ENCODE measurements around the gene IL1RL1. TPM values are rescaled to one million over a fixed set of nuclear protein-coding genes. Genes with fewer than 3 reads are reported as not detected.

IL1RL1 gene
- total RNA-seq, 2 donors from 2014 or later, result 15.8 to 16.2 TPM

GRCh38 chr2:102357937-102358336, 46.6 kb downstream of the IL1RL1 start:
- DNase-seq (ENCODE audit: low spot score), result no peak
- intact Hi-C loops (cut with DNase I), result no loop called here

DNA sequence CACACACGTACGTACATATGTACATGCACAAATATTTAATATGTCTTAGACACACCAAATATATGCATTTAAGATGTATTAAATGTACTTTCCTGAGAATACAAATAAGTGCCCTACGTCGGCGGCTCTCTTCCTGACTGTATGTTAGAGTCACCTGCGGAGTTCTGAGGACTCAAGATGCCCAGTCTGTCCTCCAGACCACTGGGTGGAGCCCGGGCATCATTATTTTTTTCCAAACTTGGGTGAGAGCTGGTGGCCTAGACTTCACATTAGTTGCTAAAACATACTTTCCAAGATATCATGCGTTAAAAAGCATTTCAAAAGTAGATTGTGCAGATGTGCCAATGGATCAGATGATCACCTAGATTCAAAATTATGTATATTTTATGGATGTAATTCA, 47.1 kb downstream of the IL1RL1 start:
- intact Hi-C loops (cut with DNase I), result no loop called here

DNA sequence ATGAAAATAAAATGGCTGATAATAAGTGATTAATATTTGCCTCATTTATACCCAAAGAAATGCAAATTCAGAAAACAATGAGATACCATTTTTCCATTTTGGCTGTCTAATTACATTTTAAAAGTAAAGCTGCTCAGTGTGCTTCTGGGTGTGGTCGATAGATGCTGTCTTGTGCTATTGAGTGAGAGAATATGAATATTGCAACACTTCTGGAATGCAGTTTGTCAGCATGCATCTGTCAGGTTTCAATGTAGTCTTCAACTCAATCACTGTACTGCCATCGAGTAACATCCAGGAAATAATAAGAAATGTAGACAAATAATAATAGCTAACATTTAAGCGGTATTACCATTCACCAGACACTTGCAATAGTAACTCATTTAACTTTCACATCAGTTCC, 48.2 kb downstream of the IL1RL1 start:
- no peak for DNase-seq (ENCODE audit: low spot score)
- intact Hi-C loops (cut with DNase I), result no loop called here

More for the DNA sequence above, 47.1 kb downstream of the IL1RL1 start:
- DNase-seq (ENCODE audit: low spot score), result no peak

GRCh38 chr2:102361632-102362241, 50.4 kb downstream of the IL1RL1 start:
- no peak for DNase-seq (ENCODE audit: low spot score)
- intact Hi-C loops (cut with DNase I), result no loop called here

GRCh38 chr2:102365763-102366162, 54.4 kb downstream of the IL1RL1 start:
- no peak for DNase-seq (ENCODE audit: low spot score)
- intact Hi-C loops (cut with DNase I), result no loop called here

GRCh38 chr2:102366406-102367112, 55.2 kb downstream of the IL1RL1 start:
- intact Hi-C loops (cut with DNase I), result no loop called here
- no peak for DNase-seq (ENCODE audit: low spot score)

DNA sequence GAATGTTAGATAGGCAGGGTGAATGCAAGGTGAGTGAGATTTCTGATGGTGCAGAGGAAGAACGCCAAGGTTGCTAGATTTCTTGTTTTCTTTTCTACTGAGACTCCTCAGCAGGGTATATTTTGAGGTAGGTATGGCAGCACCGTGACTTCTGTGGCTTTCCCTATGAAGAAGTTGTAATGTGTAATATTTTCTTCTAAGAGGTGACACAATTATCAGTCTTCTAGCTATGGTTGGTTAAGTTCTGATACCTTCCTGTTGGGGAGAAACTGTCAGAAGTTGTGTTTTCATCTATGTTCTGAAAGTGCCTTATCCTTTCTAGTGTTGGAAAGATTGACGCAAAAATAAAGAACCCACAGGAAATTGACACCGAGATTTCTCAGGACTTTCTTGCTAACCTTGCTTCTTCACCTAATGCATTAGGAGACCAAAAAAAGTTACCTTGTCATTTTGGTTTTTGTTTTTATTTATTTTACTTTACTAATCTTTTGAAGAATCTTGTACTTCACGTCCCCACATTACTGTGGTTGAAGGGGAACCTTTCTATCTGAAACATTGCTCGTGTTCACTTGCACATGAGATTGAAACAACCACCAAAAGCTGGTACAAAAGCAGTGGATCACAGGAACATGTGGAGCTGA, 56.1 kb downstream of the IL1RL1 start:
- DNase-seq (ENCODE audit: low spot score), result no peak
- intact Hi-C loops (cut with DNase I), result no loop called here

- intact Hi-C loops (cut with DNase I), result no loop called here
- DNase-seq (ENCODE audit: low spot score), result no peak
Measured at GRCh38 chr2:102368461-102369109, 57.2 kb downstream of the IL1RL1 start.

DNA sequence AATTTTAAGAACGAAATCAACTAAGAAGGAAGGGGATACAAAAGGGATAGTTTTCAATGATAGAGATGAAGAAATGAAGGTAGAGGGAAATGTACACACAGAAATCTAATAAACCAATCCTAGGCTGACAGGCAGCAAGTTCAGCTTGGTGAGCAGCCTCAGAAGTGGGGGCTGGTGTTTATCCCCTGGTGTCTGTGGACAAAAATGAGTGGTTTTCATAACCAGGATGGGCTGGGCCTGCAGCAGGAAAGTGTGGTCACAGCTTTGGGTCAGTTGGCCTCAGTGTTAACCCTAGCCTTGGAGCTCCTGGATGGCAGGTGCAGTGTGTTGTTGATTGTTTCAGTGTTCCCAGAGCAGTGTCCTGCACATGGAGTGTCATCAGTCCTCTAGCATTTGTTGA, 58.5 kb downstream of the IL1RL1 start:
- intact Hi-C loops (cut with DNase I), result loop anchor here in 1 of 2 donors (5.0 kb wide), 1 partner anchor 1523 kb away; no protein-coding TSS in a partner anchor
- DNase-seq (ENCODE audit: low spot score), result no peak

DNA sequence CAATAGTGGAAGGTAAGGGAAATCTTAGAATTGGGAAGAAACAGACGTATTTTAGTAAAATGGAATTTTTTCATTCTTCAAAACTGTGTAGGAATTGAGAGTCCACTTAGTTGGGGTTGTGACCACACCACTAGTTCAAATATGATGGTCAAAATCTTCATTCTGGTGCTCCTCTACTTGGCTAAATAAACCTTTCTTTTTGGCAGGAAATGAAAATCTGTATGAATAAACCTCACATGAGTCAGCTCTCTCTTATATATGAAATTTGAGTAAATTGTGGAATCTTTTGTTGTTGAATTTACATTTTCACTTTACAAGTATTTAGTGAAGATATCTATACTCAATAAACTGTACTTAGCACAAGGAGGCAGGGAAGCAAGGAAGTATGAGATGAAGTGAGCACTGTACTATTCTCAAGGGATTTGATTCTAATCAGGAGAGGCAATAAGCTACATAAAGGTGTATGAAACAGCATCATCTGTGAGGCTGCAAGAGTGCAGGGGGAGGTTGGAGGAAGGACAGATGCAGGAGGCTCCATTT, 64.8 kb downstream of the IL1RL1 start:
- no peak for DNase-seq (ENCODE audit: low spot score)
- intact Hi-C loops (cut with DNase I), result no loop called here

DNA sequence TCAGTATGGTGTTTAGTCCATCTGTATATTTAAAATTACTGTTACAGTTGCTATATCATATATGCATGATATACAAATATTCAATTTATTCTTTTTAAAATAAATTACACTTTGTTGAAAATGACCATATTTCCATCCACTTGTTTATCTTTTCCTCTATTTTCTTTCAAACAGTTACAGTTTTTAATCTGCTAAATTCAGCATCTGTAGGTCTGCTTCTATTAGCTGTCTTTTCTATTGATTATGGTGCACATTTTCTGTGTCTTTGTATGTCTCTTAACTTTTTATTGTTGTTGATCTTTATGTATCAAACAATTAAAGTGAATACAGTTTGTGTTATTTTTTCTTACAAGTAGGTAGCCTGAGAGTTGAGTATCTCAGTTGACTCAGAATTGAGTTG, 72.4 kb downstream of the IL1RL1 start:
- no peak for DNase-seq (ENCODE audit: low spot score)
- intact Hi-C loops (cut with DNase I), result no loop called here

- DNase-seq (ENCODE audit: low spot score), result no peak
Measured at GRCh38 chr2:102385522-102385921, 74.2 kb downstream of the IL1RL1 start.

DNA sequence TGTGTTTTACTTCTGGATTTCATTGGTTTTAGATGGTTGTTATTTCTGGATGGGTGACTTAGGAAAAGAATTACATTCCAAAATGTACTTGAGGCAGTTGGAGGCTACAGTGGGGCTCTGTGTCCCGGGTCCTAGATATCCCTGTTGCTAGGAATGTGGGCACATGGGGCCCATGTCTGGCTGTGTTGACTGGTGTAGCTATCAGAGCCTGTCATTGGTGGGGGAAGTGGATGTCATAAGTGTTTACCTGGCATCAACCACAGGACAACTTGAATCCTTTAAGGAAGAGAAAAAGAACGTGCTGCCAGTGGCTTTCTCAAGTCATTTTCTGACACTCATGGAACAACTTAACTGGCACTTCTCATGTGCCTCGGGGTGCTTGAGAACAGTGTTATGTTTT, 74.6 kb downstream of the IL1RL1 start:
- DNase-seq (ENCODE audit: low spot score), result no peak
- intact Hi-C loops (cut with DNase I), result no loop called here

More at GRCh38 chr2:102385522-102385921, 74.2 kb downstream of the IL1RL1 start:
- intact Hi-C loops (cut with DNase I), result no loop called here

- DNase-seq (ENCODE audit: low spot score), result no peak
- intact Hi-C loops (cut with DNase I), result no loop called here
Measured at GRCh38 chr2:102386867-102387541, 75.6 kb downstream of the IL1RL1 start.

DNA sequence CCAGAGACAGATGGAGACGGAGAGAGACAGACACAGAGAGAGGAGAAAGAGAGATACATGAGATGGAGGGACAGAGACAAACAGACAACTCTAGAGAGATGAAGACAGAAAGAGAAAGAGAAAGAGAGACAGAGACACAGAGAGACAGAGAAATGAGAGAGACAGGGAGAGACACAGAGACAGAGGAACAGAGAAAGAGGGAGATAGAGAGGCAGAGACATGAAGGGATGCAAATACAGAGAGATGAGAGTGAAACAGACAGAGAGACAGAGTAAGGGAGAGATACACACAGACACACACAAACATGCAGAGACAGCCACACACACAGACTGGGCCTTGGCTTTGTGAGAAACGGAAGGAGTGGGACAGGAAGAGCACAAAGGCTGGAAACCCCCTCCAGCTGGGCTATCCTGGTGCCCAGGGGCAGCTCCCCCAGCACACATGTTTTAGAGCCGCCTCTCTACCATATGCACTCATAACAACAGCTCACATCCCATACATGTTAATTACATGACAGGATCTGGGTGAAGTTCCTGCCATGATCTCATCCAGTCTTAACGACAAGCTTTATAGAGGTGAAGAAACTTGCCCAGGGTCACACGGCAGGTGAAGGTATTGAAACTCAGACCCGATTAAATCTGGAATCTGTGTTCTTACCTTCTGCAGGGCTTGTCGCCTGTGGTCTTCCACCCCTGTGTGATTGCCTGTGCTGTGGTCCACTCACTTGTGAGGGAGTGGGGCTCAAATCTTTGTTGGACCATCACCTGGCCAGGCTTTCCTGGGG, 76.6 kb downstream of the IL1RL1 start:
- no peak for DNase-seq (ENCODE audit: low spot score)
- intact Hi-C loops (cut with DNase I), result no loop called here

GRCh38 chr2:102391565-102391964, 80.2 kb downstream of the IL1RL1 start:
- intact Hi-C loops (cut with DNase I), result no loop called here
- DNase-seq (ENCODE audit: low spot score), result no peak

GRCh38 chr2:102392096-102392495, 80.7 kb downstream of the IL1RL1 start:
- intact Hi-C loops (cut with DNase I), result no loop called here
- DNase-seq (ENCODE audit: low spot score), result no peak

GRCh38 chr2:102392942-102393341, 81.6 kb downstream of the IL1RL1 start:
- intact Hi-C loops (cut with DNase I), result no loop called here
- DNase-seq (ENCODE audit: low spot score), result no peak

- intact Hi-C loops (cut with DNase I), result no loop called here
- no peak for DNase-seq (ENCODE audit: low spot score)
Measured at GRCh38 chr2:102396012-102396411, 84.6 kb downstream of the IL1RL1 start.
